ENCODE measurements around the gene IGFBP1.
A peak's percentile ranks its signal among the peaks of the same experiment; 100 is the strongest.

Gene IGFBP1

DNA sequence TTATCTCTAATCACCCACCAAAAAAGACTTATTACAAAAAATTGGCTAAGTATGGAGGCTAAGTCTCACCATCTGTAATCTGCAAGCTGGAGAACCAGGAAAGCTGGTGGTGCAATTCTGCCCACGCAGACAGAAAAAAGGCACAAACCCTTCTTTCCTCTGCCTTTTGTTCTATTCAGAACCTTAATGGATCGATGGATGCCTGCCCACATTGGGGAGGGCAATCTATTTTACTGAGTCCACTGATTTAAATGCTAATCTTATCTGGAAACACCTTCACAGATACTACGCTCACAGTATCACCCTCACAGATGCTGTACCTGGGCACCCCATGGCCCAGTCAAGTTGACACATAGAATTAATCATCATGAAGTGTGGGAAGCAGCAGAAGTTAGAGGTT lies 22.6 kb downstream of the IGFBP1 start:
- no peak for DNase-seq

DNA sequence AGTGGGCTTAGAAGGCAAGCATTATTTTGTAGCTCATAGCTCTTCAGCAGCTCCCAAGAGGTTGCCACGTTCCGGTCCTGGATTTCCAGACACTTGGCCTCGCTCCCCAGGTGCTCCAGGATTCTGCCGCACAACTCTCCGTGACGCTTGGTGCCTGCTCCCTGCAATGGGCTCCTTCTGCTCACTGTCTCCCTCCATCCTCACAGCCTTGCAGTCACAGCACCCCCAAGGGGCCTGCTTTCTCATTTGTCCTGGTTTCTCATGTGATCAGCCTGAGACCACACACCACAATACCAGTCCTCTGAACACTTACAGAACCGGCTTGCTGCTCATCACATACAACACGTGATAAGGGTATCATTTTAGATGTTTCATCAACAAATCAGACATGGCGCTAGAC lies 23.0 kb downstream of the IGFBP1 start:
- no peak for DNase-seq

DNA sequence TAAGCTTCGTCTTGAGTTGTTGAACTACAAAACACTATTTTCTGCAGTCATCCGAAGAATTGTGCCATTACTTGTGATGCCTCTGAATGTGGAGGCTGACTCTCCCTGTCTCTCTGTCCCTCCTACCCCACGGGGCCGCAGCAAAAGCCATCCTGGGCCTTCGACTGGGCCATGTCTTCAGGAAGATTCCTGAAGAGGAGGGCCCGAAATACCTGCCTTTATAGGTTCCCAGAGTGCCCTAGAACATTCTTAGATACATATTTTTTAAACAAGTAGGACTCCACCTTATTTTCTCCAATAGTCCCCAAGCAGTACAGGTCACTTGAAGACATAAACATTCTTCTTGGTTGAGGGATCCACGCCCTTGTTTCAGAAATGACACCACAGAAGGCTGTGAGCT lies 24.7 kb downstream of the IGFBP1 start:
- no peak for DNase-seq

DNA sequence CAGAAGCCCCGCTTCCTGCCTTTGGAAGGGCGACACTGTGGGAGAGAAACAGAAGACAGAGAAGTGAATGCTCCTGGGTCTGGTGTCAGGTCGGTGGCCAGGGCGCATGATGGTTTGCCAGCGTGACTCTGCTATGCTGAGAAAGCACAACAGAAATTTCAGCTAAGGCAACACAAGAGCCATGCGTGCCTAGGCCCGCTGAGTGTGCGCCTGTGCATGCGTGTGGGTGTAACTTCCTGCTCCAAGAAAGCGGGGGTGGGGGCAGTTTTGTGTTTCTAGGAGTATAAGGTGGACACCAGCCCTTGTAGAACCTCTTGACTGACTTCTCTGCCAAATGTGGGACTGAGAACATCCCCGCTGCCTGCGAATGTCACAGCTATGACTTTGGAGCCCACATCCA lies 26.6 kb downstream of the IGFBP1 start:
- DNase-seq = no peak

DNA sequence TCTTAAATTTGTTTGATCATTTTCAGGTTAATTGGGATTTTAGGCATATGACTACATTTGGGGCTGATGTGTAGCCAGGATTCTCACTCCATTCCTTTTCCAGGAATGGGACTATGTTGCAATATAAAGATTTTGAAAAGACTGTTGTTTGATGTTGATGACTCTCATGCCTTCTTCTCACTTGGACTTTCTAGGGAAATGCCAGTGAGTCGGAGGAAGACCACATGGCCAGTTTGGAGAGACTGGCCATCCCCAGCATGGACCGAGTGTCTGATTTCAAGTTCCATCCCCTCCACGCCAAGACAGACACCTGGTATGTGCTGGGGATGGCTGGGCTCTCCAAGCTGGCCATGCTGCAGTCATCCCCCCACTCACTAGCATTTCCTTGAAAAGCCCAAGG lies 27.3 kb downstream of the IGFBP1 start:
- no peak for DNase-seq

DNA sequence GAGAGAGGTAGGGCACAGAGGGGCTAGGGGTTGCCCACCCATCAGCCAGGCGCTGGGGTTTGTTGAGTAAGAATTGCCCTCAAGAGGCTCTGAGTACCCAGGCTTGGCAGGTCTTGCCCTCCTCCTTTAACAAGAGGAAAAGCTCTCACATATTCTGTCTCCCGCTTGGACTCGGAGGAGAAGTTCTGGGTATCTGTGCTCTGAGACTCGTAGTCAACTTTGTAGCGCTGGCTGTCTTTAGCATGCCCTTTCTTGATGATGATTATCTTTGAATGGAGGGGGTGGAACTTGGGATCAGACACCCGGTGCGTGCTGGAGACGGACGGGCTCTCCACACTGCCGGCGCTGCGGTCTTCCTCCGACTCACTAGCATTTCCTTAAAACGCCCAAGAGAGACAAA lies 28.8 kb downstream of the IGFBP1 start:
- DNase-seq = no peak

DNA sequence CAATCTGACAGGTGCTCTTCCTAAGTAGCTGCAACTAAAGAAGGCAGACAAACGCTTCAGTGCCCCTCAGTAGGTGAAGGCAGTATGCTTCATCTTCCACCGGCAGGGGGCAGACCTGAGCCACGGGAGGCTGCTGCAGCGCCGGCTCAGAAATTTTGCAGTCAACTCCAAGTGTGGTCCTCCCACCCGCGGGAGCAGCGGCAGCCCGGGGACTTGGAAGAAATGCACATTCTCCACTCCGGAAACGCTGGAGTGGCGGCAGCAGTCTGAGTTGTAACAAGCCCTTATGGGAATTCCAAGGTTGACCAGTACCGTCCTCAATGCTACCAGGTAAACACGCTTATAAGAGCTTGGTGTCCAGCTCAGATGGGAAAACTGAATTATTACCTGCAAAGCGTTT lies 29.4 kb downstream of the IGFBP1 start:
- DNase-seq = peak; percentile 74

DNA sequence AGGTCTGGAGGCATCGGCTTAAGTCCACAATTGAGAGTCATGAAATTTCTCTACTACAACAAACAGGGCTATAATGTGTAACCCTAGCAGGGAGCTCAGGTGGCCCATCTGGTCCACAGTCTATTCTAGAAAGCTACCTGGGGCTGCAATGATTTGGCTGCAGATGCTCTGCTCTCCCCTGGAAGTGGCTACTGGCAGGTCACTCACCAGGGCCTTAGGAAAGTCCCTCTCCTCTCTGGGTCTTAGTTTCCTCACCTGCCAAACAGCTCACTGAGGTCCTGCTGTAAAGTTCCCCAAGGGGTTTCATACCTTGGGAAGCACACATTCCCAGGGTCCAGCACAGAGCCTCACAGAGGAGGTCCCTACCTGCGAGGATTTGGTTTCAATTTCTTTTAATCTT lies 30.3 kb downstream of the IGFBP1 start:
- DNase-seq = no peak

DNA sequence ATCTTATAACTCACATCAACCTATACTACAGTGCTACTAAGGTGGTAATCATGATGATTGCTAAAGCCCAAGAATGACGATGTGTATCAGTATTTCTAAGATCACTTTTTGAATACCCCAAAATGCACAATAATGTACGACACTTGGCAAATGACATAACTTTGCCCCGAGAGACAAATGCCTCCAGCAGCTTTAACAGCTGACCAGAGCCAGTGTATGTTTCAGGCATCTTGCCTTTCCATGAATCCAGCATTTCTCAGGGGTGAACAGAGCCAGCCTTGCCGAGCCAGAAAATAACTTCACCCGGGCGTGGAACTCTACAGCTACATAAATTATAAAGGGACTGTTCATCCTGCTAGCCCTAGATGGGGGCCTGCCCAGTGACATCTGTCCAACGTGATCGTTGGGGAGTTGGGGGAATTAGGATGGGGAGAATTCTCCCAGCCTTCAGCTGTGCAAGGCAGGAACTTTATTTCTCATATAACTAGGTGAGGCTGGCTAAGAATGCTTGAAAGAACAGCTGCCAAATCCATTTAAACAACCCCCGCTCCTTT lies 31.0 kb downstream of the IGFBP1 start:
- no peak for DNase-seq

DNA sequence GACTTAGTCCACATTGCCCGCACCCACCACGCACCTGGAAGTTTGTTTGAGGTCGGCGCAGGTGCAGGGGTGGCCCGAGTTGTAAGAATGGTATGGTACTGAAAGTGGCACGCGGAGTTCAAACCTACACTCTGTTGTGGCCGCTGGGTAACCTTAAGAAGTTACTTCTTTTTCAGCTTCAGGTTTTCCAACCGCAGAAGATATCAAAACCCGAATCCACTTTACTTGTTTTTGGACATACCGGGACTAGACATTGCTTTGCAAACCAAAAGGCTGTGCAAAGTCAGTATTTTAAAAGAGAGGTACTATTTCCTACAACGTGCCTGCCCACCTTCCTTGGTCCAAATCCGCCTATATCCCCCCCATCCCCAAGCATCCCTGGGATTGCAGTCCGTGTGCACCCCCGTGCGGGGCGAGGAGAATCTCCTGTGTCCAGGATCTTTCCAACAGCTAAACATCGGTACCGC lies 31.7 kb downstream of the IGFBP1 start:
- DNase-seq = no peak

DNA sequence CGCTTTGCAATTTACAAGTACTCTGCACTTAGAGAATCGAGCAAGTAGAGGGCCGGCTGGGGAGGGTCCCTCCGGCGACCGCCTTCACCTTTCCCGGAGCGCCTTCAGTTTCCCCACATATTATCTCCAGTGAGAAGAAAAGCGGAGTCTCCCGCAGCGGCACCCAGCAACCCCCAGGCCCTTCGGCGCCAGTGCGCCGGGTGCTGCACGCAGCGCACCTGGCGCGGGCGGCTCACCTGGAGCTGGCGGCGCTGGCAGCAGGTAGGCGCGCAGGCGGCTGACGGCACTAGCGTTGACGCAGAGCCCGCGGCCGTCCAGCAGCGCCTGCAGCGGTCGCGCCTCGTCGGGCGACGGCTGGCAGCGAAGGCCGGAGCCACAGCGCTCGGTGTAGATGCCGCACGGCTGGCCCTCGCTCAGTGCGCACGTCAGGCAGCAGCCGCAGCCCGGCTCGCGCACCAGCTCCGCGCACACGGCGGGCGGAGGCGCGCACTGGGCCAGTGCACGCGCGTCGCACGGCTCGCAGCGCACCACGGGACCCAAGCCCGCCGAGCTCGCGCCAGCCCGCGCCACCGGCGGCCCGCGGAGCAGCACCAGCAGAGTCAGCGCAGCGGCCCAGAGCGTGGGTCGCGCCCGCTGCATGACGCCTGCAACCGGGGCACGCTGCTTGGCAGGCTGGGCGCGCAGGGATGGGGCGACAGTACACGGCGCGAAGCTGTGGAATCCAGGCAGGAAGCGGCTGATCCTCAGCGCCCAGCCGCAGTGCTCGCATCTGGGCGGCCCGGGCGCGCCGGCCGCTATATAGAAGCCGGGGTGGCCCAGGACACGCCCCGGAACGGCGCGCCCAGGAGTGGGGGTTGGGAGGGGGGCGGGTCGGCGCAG lies 32.5 kb downstream of the IGFBP1 start, which contains the start of gene IGFBP3:
Gene IGFBP3 (minus strand): TSS at position 771 of the 879 bp plus-strand sequence. CDS start 132 bp downstream, at position 639.
- peak; percentile 26 for DNase-seq

DNA sequence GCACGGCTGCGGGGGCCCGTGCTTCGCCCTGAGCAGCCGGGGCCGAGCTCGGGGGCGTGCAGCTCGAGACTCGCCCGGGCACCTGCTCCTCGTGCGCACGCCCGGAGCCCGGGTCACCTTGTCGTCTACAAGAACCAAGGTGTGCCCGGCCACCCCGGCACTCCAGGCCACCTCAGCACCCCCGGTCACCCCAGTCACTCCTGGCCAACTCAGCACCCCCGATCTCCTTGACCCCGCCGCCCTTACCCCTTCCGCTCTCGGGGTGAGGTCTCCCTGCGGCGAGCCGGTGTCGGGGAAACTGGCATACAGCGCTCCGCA lies 33.1 kb downstream of the IGFBP1 start:
- no peak for DNase-seq

DNA sequence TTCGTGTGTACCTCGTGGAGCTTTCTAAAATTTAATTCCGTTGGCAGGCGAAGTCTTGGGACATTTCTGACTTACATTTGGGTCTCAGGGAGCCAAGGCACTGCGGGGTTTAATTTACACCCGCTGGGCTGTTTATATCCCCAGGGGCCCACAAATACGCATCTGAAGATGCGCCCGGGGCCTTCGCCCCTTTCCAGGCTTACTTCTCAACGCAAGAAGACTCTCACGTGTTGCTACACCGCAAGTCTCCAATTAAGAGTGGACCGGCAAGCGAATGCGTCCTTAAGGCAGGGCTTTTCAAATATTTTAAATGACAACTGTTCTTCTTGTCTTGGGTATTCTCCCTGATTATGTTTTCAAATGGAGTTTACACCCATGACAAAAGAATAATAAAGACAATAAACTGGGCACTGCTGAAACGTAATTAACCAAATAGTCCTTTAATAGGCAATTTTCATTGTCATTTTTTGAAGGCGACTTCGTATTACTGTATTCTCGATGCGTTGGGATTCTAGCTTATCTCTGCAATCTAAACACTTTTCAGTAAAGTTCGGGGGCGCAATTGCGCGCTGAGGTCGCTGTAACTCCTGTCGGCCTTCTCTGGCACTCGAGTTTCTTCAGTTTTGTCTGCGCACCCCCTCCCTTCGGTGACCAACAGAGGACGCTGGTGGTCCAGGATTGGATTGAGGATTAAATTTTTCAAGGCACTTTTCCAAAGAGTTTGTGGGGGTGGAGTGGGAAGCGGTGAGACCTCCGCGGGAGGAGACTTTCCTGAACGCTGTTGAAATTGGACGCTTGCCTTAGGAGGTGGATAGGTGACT lies 33.6 kb downstream of the IGFBP1 start:
- no peak for DNase-seq

DNA sequence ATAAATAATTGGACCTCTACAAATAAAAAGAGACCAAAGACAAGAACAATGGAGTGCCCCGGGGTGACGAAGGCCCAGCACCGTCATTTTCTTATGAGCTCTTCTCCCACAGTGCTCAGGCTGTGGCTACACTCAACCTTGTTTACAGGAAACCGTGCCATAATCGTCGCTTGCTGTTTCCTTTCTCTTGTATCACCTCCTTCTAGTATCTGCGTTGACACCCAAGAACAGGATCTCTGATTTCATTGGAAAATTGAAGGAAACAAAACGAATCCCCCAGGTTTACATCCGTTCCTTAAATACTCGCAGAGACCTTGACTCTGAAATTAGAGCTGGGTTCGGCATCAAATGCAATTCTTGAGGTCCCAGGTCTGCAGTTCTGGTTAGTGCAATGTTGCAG lies 34.5 kb downstream of the IGFBP1 start:
- no peak for DNase-seq

DNA sequence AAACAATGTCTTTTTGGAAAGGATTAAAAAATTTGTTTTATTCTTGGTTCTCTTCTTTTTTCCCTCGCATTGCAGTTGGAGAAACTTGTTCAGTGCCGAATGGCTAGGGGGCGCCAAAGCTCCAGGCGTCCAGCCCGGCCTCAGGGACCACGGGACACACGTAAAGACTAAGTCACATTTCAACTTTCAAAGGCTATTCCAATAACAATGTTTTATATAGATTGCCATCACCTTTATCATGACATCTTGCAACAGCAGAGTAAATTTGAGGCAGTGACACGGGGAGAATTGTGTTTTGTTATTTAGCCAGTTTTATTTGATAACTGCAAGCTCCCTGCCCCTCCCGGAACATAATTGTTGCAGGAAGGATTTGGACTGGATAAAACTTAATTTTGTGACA lies 35.0 kb downstream of the IGFBP1 start:
- peak; percentile 50 for DNase-seq

DNA sequence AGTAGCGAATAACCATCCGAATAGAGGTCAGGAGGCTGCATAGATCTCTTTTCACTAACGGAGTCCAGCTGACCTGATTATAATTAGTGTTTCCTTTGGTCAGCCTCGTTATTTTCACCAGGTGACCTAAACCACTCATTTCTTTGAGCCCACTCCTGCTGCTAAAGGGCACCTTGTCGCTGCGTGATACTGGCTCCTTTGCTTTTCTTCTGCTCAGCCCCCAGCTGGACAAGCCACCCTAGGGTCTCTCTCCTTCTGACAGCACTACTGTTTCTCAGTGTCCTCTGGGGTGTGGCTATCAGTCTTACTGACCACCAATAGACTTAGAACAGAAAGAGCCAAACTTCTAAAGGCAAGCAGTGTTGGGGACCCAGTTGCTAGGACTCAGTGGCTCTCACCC lies 35.5 kb downstream of the IGFBP1 start:
- no peak for DNase-seq

DNA sequence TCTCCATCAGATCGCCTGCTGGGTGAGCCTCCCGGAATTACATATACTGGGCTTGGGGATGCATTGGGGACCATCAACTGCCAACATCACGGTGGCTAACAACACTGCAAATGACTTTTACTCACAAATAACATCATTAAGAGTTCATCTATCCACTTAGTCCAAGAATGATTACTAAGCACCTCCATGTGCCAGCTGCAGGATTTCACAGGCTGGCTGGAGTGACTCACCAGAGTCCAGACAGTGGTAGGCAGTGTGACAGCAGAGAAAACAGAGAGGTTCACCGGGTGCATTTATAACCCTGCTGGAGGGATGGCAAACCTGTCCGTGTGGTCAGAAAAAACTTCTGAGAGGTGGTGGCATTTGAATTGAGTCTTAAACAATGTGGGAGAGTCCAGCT lies 36.0 kb downstream of the IGFBP1 start:
- DNase-seq = no peak

DNA sequence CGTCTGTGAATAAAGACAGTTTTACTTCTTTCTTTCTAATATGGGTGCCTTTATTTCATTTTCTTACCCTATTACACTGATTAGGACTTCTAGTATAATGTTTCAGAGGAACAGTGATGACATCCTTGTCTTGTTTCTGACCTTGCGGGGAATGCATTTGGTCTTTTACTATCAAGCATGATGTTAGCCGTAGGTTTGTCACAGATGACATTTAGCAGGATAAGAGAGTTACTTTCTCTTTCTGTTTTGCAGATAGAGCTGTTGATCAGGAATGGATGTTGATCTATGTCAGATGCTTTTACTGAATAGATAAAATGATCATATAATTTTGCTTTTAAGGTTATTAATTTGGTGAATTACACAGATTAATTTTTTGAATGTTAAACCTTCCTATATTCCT lies 39.4 kb downstream of the IGFBP1 start:
- no peak for DNase-seq

DNA sequence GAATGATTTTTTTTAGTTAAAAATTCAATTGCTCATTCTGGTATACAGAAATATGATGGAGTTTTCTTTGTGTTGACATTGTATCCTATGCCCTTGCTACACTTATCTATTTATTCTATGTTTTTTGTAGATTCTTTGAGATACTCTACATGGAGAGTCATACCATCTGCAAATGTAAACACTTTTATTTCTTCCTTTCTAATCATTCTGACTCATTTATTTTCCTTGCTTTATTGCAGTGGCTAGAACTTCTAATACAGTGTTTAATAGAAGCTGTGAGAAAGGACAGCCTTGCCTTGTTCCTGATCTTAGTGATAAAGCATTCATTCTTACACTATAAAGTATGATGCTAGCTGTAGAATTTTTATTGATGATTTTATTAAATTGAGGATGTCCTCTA lies 42.7 kb downstream of the IGFBP1 start:
- DNase-seq = no peak

DNA sequence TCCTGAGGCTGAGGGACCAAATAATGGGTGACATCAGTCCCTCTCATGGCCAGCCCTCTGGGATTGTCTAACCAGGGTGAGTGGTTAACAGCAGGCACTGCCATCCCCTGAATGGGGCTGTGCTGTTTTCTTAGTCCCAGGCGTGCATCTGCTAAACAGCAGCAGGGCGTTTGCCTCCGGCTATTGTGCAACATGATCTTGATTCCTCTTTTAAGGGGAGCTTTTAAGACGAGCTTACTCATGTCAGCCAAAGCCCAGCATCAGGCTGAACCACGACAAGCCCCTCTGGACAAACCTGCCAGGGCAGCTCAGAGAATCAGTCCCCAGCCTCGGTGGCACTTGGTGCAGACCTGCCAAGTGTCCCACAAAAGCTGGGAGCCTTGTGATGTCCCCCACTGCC lies 49.0 kb downstream of the IGFBP1 start:
- no peak for DNase-seq

DNA sequence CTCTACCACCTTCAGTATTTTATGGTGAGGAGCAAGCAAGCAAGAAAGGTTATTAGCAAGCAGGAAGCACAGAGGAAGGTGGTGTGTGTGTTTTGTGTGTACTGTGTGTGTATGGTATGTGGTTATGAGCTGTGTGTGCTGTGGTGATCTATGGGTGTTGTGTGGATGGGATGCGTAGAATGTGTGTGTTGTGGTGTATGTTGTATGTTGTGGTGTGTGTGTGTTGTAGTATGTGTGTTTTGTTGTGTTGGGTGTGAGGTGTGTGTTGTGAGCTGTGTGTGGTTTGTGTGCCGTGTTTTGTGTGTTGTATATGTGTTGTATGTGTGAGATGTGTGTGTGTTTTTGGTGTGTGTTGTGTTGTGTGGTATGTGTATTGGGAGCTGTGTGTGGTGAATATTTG lies 49.6 kb downstream of the IGFBP1 start:
- DNase-seq = no peak

DNA sequence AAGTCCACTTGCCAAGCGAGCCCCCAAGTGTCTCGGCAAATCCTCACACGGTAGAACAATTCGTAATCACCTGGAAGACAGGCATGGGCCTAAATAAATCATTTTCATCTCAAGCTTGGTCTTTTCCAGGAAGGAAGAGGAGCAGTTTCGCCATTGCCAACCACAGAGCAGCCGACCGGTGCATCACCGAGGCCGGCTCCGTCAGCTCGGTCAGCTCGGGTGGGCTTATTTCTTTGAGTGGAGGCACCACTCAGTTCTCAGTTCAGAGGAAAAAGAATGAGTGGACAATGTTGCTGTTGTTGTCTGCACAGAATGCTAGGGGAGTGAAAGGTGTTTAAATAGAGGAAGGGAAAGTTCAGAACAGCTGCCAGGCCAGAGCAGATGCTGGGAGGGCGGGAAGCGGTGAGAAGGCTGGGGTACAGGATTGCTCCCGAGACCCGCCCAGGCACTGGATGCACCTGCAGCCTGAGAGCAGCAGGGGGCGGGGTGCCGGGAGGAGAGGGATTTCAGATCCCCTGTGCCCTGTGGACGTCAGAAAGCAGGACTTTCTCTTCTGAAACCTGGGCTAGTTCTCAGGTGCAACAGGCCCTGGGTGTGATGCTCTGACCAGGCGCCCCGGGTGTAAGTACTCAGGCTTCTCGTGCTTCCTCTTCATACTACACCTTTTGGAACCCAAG lies 50.5 kb downstream of the IGFBP1 start:
- DNase-seq = no peak

DNA sequence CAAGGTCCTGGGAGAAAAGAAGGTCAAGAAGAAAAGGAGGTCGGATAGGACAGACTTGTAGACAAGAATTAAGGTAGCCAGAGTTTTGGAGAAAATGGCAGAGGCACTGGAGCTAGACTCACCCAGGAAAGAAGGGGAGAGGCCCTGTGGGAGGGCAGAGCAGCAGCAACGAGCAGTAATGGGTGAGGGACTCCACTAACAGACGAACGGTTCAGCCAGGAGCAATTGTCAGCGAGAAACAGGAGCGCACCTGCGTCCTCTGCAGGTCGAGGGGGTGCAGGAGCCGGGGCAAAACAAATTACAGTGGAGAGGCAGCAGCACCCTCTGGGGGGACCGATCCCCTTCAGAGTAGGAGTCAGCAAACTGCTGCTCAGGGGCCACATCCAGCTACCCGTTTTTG lies 51.3 kb downstream of the IGFBP1 start:
- DNase-seq = no peak

Measured in activated CD8-positive, alpha-beta memory T cell treated with anti-CD3 and anti-CD28 coated beads, Interleukin-2, amount 50 U/mL, for 4 hours (primary cell).